Calu3 (cell line): ENCODE measurements around the gene RGL2. TPM values are rescaled to one million over a fixed set of nuclear protein-coding genes. Genes with fewer than 3 reads are reported as not detected.

Source experiments
- BruUV-seq: library from RNA; stranded (reverse); fragments of 400-500 nt; replicated peaks from 2 replicates; lab custom pipeline; 2021; lab: Mats Ljungman, UMichigan
- CTCF ChIA-PET: fragments of 300-600 bp; sonication (Branson Sonifier 250); formaldehyde crosslinking; loops from one replicate; lab custom pipeline; 2022; ENCODE audit warnings: antibody characterized with exemption; lab: Charles Lee
- DNase-seq: peaks from one replicate; pipeline ENCODE4 v3.0.0; 2022
- H3K27ac Mint-ChIP-seq: one replicate; pipeline ENCODE4 v1.8.0; 2022; ENCODE audit warnings: mixed read lengths; ENCODE audit not compliant: unreplicated experiment
- H3K27me3 Mint-ChIP-seq: one replicate; pipeline ENCODE4 v1.8.0; 2022; ENCODE audit warnings: mixed read lengths; ENCODE audit not compliant: unreplicated experiment
- H3K36me3 Mint-ChIP-seq: one replicate; pipeline ENCODE4 v1.8.0; 2022; ENCODE audit warnings: mild to moderate bottlenecking, moderate library complexity, mixed read lengths; ENCODE audit not compliant: insufficient read depth, unreplicated experiment
- H3K4me1 Mint-ChIP-seq: one replicate; pipeline ENCODE4 v1.8.0; 2022; ENCODE audit warnings: mild to moderate bottlenecking, low read depth, mixed read lengths; ENCODE audit not compliant: unreplicated experiment
- H3K4me3 Mint-ChIP-seq: one replicate; pipeline ENCODE4 v1.8.0; 2022; ENCODE audit warnings: mild to moderate bottlenecking, low read depth, moderate library complexity, mixed read lengths; ENCODE audit not compliant: unreplicated experiment
- H3K9me3 Mint-ChIP-seq: one replicate; pipeline ENCODE4 v1.8.0; 2022; ENCODE audit warnings: low read depth, mixed read lengths; ENCODE audit not compliant: unreplicated experiment
- intact Hi-C: fragments of 100-400 bp; cut with micrococcal nuclease; formaldehyde crosslinking; loops from one replicate; pipeline ENCODE4 v1.10.0; 2022; ENCODE audit not compliant: unreplicated experiment
- total RNA-seq: library from RNA; stranded (reverse); gene quantifications from 2 replicates; pipeline ENCODE4 v1.2.3, GENCODE V29; 2022
- TF ChIP-seq, protein P1 (sequence below): fragments of 200-600 bp; IDR thresholded peaks from one replicate; pipeline ENCODE4 v1.8.0; 2022; ENCODE audit warnings: antibody characterized with exemption; ENCODE audit not compliant: unreplicated experiment

Gene RGL2
- total RNA-seq, 1 experiment from 2014 or later = 138 TPM

DNA sequence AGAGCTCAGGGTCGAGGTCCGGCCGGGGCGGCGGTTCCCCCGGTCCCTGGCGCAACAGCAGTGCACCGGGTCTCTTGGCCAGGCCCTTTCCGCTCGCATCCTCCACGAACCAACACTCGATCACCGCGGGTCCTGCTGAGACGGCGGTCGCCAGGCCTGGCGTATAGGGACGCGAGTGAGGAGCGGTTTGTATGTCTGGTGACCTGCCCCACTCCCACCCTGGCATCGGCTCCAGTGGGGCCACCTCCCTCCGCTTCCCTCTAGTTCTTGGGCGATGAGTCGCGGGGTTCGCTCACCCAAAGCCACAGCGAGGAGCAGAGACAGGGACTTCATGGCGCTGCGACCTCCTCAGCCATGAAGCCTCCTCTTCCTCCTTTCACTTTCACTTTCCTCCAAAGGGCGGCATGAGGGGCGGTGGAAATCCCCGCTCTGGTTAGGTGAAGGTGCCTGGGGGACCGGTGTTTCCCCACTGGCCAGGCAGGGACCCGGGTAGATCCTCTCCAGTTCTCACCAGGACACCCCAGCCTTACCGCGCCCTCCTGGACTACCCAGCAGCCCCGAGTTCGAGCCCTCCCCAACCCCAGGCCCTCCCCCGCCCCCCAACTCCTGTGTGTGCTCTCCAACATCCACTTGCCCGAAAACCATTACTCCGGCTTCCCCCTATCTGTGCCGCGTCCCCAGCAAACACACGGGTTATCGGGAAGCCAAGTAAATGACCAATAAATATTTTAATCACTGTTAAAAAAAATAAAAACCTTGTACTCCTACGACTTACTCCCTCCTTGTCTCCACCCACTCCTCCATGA is 15.2 kb upstream of the RGL2 start, which contains the start of gene TAPBP:
Gene TAPBP, minus strand, starts transcription at position 370 of the 806 bp plus-strand sequence. Its CDS starts 37 bp downstream, at position 333.
- TSS peak; percentile 44 for BruUV-seq
- intact Hi-C loops = no loop called here
- CTCF ChIA-PET = interaction anchor here (1.1 to 2.2 kb wide), 2 partner anchors 15 to 32 kb away, joined by 5 to 12 read pairs; partner anchors contain the start of gene RGL2
- TF ChIP-seq, protein P1, sequence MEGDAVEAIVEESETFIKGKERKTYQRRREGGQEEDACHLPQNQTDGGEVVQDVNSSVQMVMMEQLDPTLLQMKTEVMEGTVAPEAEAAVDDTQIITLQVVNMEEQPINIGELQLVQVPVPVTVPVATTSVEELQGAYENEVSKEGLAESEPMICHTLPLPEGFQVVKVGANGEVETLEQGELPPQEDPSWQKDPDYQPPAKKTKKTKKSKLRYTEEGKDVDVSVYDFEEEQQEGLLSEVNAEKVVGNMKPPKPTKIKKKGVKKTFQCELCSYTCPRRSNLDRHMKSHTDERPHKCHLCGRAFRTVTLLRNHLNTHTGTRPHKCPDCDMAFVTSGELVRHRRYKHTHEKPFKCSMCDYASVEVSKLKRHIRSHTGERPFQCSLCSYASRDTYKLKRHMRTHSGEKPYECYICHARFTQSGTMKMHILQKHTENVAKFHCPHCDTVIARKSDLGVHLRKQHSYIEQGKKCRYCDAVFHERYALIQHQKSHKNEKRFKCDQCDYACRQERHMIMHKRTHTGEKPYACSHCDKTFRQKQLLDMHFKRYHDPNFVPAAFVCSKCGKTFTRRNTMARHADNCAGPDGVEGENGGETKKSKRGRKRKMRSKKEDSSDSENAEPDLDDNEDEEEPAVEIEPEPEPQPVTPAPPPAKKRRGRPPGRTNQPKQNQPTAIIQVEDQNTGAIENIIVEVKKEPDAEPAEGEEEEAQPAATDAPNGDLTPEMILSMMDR = no peak
- Mint-ChIP-seq H3K9me3 (no peaks in the 10 kb centered on the region), H3K36me3 (peaks cover 100% of the 10 kb centered on the region), H3K4me3 (peak within 1 kb of the TSS; percentile 98), H3K4me1 (peaks cover 45% of the 10 kb centered on the region), H3K27me3 (no peaks in the 10 kb centered on the region), H3K27ac (peak within 1 kb of the TSS; percentile 97)
- DNase-seq = peak; percentile 80

DNA sequence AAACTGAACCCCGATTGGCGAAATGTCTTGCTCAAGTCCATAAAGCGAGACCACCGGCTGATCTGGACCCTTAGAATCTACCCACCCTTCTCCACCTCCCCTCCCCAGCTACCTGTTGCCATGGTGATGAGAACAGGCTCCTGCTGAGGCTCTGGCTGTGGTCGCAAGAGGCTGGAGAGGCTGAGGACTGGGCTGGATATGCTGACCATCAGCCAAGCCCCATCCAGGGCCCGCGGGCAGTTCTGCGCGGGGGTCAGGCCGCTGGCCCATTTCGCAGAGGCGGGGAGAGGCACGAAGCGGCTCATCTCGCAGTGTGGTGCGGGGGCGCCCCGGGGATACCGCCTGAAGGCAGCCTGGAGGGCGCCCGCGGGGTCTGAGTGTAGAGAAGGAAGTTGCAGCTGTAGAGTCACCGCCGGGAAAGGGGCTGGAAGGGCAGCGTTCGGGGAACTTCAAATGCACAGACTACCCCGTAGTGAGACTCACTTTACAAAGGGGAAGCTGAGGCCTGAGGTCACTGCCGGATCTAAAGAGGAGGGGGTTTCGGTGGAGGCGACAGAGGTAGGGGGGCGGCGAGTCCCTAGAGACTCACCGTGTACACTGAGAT is 14.5 kb upstream of the RGL2 start:
- intact Hi-C loops = no loop called here
- Mint-ChIP-seq H3K4me1 (peaks cover 38% of the 10 kb centered on the region), H3K4me3 (peak overlapping the region; percentile 98), H3K9me3 (no peaks in the 10 kb centered on the region), H3K27me3 (no peaks in the 10 kb centered on the region), H3K27ac (peak overlapping the region; percentile 97), H3K36me3 (peaks cover 100% of the 10 kb centered on the region)
- CTCF ChIA-PET = interaction anchor here (1.0 to 2.2 kb wide), 3 partner anchors 14 to 36 kb away, joined by 3 to 12 read pairs (median 5); partner anchors contain the start of genes B3GALT4 and RGL2
- BruUV-seq = TSS peak; percentile 52
- TF ChIP-seq, protein P1 = no peak
- peak; percentile 51 for DNase-seq

DNA sequence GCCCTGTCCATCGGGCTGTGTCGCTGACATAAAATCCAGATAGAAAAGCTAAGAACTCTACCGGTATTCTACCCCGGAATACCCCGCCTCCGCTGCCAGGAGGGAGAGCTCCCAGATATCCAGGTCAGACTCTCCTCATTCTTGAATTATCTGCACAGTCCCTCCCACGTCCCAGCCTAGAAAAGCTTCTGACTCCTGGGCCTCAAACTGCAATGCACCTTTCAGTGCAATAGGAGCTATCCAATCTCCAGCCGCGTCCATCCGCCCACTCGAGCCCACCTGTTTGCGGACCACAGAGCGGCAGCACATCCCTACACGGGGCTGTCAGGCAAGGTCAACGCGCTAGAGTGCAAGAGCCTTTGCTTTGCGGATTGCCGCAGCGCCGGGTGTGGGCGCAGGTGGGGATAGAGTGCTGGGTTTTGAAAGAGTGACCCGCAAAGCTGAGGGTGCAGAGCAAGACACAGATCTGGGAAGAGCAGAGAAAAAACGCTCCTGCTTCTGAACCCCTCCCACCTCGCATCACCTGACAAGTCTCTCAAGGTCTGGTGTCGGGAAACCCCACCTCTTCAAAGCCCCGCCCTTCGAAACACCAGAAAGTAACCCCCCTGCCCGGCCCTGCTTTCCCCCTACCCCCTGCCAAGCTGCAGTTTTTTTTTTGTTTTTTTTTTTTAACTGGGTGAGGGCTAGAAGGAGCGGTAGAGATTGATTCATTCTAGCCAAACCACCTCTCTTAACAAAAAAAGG is 13.8 kb upstream of the RGL2 start:
- H3K27me3 Mint-ChIP-seq = no peaks in the 10 kb centered on the region
- peaks cover 100% of the 10 kb centered on the region for H3K36me3 Mint-ChIP-seq
- DNase-seq = peak; percentile 91
- BruUV-seq = no TSS peak
- H3K27ac Mint-ChIP-seq = peak overlapping the region; percentile 97
- TF ChIP-seq, protein P1 = no peak
- peak overlapping the region; percentile 98 for H3K4me3 Mint-ChIP-seq
- no peaks in the 10 kb centered on the region for H3K9me3 Mint-ChIP-seq
- H3K4me1 Mint-ChIP-seq = peaks cover 34% of the 10 kb centered on the region
- CTCF ChIA-PET = interaction anchor here (0.8 to 2.2 kb wide), 5 partner anchors 13 to 113 kb away, joined by 3 to 12 read pairs (median 4); partner anchors contain the start of genes B3GALT4 and RGL2
- intact Hi-C loops = no loop called here

DNA sequence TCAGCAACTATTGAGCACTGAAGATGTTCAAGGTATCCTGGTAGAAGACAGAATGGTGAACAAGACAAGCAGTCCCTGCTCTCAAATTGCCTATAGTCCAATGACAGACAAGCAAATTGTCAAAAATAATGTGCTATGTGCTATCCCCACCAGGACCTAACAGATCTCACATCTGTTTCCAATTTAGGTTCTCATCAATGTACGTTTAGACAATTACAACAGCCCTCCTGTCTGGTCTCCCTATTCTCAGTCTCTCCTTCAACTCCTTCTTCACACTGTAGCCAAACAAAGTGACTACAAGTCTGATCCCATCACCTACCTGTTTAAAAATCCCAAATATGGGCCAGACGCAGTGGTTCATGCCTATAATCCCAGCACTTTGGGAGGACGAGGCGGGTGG is 7.6 kb upstream of the RGL2 start:
- Mint-ChIP-seq H3K27ac (peak overlapping the region; percentile 48), H3K9me3 (no peaks in the 10 kb centered on the region), H3K4me3 (no peak overlapping the region), H3K36me3 (peaks cover 79% of the 10 kb centered on the region), H3K4me1 (peaks cover 7% of the 10 kb centered on the region), H3K27me3 (no peaks in the 10 kb centered on the region)
- CTCF ChIA-PET = interaction anchor here (0.7 kb wide), 1 partner anchor 32 kb away, joined by 5 read pairs; no protein-coding TSS in a partner anchor
- no peak for DNase-seq
- intact Hi-C loops = no loop called here
- no TSS peak for BruUV-seq
- TF ChIP-seq, protein P1 = no peak
